Muscle of leg (tissue), 11 donors: ENCODE results near the gene COBL. TPM values are rescaled to one million over a fixed set of nuclear protein-coding genes. Genes with fewer than 3 reads are reported as not detected.

Experiments
- DNase-seq: peaks from one replicate; pipeline ENCODE4 v3.0.0; 2013
- H3K27ac ChIP-seq: one replicate; pipeline ENCODE4 v1.5.1; 2013; ENCODE audit warnings: mild to moderate bottlenecking, low read length, control low read depth
- H3K27me3 ChIP-seq: one replicate; pipeline ENCODE4 v1.6.1; 2013; ENCODE audit warnings: low read length; ENCODE audit not compliant: control insufficient read depth, insufficient read depth
- H3K36me3 ChIP-seq: one replicate; pipeline ENCODE4 v1.6.1; 2013; ENCODE audit warnings: low read length; ENCODE audit not compliant: control insufficient read depth, insufficient read depth
- H3K4me1 ChIP-seq: one replicate; pipeline ENCODE4 v1.6.1; 2013; ENCODE audit warnings: low read length; ENCODE audit not compliant: control insufficient read depth, insufficient read depth
- H3K4me3 ChIP-seq: one replicate; pipeline ENCODE4 v1.5.1; 2013; ENCODE audit warnings: low read length, control low read depth
- H3K9me3 ChIP-seq: replicated peaks from 2 replicates; pipeline ENCODE4 v1.6.1; 2013; ENCODE audit warnings: low read depth, low read length; ENCODE audit not compliant: control insufficient read depth
- WGBS: methylation state at CpG from one replicate; pipeline ENCODE4 v1.1.5; 2013; ENCODE audit warnings: missing lambda C conversion rate; ENCODE audit not compliant: insufficient coverage; 5-methylcytosine and 5-hydroxymethylcytosine counted together
- polyA plus RNA-seq, 8 donors: library from polyadenylated mRNA; unstranded; fragments of 120-200 nt; gene quantifications; one replicate each; pipeline versions ENCODE4 v1.2.1 to v1.2.3, GENCODE V29; 2013; ENCODE audit warnings: inconsistent platforms in 1 of 8, low replicate concordance in 1 of 8; ENCODE audit not compliant: insufficient read length in 8 of 8, insufficient read depth in 1 of 8
- total RNA-seq: library from RNA; stranded (reverse); fragments of 120-200 nt; gene quantifications from one replicate; pipeline ENCODE4 v1.2.4, GENCODE V29; 2013

The COBL gene
- total and polyA plus RNA-seq, 9 donors, result 60.6 to 122 (median 94.2) TPM

GRCh38 chr7:51033727-51034520 lies 282.7 kb downstream of the COBL start:
- Histone ChIP-seq H3K27me3 (peaks cover 2% of the 10 kb centered on the region), H3K9me3 (no peaks in the 10 kb centered on the region), H3K36me3 (no peaks in the 10 kb centered on the region), H3K4me3 (no peak overlapping the region), H3K4me1 (peaks cover 8% of the 10 kb centered on the region), H3K27ac (no peak overlapping the region)
- DNase-seq, result peak; percentile 37
- WGBS, result 45% methylated on average over 6 of the region's 8 CpGs

- WGBS, result 91% methylated on average over 4 of the region's 8 CpGs
- Histone ChIP-seq H3K4me3 (no peak overlapping the region), H3K36me3 (peaks cover 2% of the 10 kb centered on the region), H3K27me3 (peaks cover 2% of the 10 kb centered on the region), H3K9me3 (no peaks in the 10 kb centered on the region), H3K27ac (no peak overlapping the region), H3K4me1 (peaks cover 8% of the 10 kb centered on the region)
- DNase-seq, result no peak
Observed at GRCh38 chr7:51031791-51032515, 284.7 kb downstream of the COBL start.

DNA sequence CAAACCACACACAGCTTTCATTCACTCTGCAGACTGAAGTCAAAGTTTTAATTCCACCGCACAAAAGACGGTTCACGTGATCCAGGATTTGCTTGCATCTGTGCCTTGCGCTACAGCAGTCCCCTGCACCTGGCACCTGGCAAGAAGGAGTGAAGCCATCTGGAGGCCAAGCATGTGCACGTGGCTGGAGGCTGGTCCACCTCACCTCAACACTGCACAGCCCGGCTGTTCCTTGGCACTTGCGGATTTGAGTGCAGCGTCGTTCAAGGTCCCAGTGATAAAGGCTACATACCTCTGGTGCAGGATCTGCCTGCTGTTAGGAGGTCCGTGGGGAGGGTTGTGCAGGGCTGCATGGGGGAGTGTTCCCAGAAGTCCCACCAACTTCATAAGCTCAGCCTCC lies 285.4 kb downstream of the COBL start:
- peaks cover 2% of the 10 kb centered on the region for H3K36me3 ChIP-seq
- 64% methylated on average over 4 of the region's 10 CpGs for WGBS
- no peak for DNase-seq

GRCh38 chr7:51029701-51030191 lies 286.9 kb downstream of the COBL start:
- peaks cover 6% of the 10 kb centered on the region for H3K4me1 ChIP-seq
- 0% methylated on average over 1 of the region's 4 CpGs for WGBS
- H3K27ac ChIP-seq, result peak overlapping the region; percentile 13
- no peaks in the 10 kb centered on the region for H3K9me3 ChIP-seq
- H3K27me3 ChIP-seq, result peaks cover 2% of the 10 kb centered on the region
- H3K4me3 ChIP-seq, result no peak overlapping the region
- peaks cover 2% of the 10 kb centered on the region for H3K36me3 ChIP-seq
- DNase-seq, result peak; percentile 80

More for the DNA sequence above, 285.4 kb downstream of the COBL start:
- Histone ChIP-seq H3K4me3 (no peak overlapping the region), H3K27me3 (peaks cover 2% of the 10 kb centered on the region), H3K9me3 (no peaks in the 10 kb centered on the region), H3K27ac (no peak overlapping the region), H3K4me1 (peaks cover 8% of the 10 kb centered on the region)

- Histone ChIP-seq H3K9me3 (no peaks in the 10 kb centered on the region), H3K27me3 (peaks cover 2% of the 10 kb centered on the region), H3K4me3 (no peak overlapping the region), H3K36me3 (peaks cover 2% of the 10 kb centered on the region), H3K4me1 (peaks cover 3% of the 10 kb centered on the region), H3K27ac (peak overlapping the region; percentile 13)
- no peak for DNase-seq
- 76% methylated on average over 9 of the region's 13 CpGs for WGBS
Observed at GRCh38 chr7:51029131-51029530, 287.5 kb downstream of the COBL start.

DNA sequence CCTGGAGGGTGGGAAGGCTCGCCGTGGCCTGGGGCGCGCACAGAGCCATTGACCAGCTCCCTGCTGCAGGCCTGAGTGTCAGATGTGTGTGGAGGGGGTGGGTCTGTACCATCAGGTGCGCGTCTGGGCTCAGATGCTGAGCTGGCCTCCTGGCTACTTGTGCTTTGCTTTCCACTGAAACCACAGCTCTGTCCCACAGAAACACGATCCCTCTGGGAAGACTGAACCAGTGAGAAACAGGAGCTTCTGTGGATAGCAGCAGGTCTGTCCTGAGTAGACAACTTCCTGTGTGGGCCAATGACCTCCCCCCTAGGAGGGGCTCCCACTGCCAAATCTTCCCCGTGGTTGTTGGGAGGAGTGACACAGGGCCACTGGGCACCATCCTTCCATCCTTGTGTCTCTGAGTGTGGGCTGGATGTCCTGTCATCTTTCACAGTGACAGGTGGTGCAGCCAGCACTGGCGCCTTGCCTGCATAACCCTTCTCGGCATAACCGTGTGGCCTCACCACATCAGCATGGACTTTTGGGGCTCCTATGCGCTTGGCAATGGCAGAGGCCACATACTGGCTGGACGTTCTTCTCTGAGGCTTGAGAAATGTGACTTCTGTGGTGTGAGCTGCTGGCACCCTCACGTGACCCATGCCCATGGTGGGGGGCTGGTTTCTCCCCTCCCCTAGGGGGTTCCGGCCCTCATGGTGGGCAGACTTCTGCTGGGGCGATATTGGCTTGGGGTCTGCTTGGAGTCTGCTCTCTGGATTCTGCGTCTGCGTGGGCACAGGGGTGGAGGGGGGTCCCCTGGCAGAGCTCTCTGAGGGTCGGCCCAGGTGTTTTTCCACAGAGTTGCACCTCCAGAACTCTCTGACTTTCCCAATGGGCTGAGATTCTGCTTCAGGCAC lies 288.4 kb downstream of the COBL start:
- 93% methylated on average over 9 of the region's 19 CpGs for WGBS
- H3K36me3 ChIP-seq, result peaks cover 2% of the 10 kb centered on the region
- H3K27me3 ChIP-seq, result no peaks in the 10 kb centered on the region
- H3K9me3 ChIP-seq, result no peaks in the 10 kb centered on the region
- no peak overlapping the region for H3K27ac ChIP-seq
- no peak overlapping the region for H3K4me3 ChIP-seq
- no peak for DNase-seq
- peaks cover 3% of the 10 kb centered on the region for H3K4me1 ChIP-seq

DNA sequence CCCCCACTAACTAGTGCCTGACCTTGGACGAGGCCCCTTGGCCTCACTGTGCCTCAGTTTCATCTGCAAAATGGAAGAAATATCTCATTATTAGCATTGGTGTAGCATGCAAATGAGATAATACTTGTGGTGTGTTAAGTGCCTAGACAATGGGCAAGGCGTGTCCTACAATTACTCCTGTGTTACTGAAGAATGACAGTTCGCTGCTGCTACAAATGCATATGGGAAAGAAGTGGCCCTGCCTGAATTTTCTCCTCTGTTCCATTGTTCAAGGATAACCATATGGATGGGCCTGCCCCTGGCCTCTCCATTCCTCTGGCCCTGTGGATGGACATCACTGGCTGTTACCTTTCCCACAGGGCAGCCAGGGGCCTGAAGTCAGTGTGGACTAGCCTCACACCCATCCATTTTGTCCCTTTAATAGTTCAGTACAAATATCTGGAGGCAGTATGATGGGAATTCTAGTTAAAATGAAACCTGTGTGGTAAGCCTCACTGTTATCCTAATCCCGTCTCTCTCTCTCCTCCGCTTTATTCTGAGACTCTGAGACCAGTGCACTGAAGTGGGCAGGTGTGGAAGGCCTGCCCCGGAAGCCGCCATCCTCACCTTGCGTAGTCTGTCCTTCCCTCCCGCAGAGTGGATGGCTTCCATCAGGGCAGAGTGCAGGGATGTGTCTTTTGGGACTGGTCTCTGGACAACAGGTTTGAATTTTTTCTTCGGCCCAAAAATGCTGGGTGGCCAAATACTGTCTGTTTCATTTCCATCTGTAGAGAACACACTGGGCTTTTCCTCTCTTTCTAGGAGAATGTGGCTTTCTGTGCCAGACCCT lies 289.3 kb downstream of the COBL start:
- H3K27ac ChIP-seq, result no peak overlapping the region
- H3K36me3 ChIP-seq, result peaks cover 2% of the 10 kb centered on the region
- H3K4me3 ChIP-seq, result no peak overlapping the region
- no peaks in the 10 kb centered on the region for H3K27me3 ChIP-seq
- 90% methylated on average over 4 of the region's 10 CpGs for WGBS
- DNase-seq, result no peak
- H3K9me3 ChIP-seq, result no peaks in the 10 kb centered on the region
- H3K4me1 ChIP-seq, result peaks cover 3% of the 10 kb centered on the region

- H3K4me1 ChIP-seq, result peaks cover 3% of the 10 kb centered on the region
- no peak for DNase-seq
- no peak overlapping the region for H3K4me3 ChIP-seq
- no peaks in the 10 kb centered on the region for H3K9me3 ChIP-seq
- H3K27me3 ChIP-seq, result no peaks in the 10 kb centered on the region
- WGBS, result 95% methylated on average over 9 of the region's 12 CpGs
- H3K27ac ChIP-seq, result no peak overlapping the region
- H3K36me3 ChIP-seq, result peaks cover 2% of the 10 kb centered on the region
Observed at GRCh38 chr7:51026341-51026740, 290.3 kb downstream of the COBL start.

DNA sequence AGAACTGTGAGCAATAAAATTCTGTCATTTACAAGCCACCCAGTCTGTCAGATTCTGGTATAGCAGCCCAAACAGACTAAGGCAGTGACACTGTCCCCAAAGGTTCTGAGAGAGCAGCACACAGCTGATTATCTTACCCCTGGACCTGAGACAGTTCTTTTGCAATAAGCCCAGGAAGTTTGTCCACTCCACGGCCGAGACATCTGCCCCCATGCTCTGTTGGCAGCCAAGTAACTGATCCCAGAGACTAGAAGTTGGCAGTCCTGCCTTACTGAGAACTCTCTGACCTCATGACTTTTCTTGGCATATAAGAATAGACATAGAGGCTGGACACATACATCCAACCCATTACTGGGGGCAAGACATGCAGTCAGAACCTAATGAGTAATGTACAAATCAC lies 290.9 kb downstream of the COBL start:
- Histone ChIP-seq H3K4me1 (peaks cover 3% of the 10 kb centered on the region), H3K9me3 (no peaks in the 10 kb centered on the region), H3K27me3 (no peaks in the 10 kb centered on the region), H3K27ac (no peak overlapping the region), H3K4me3 (no peak overlapping the region), H3K36me3 (peaks cover 2% of the 10 kb centered on the region)
- no peak for DNase-seq
- WGBS, result 44% methylated on average over 2 of the region's 2 CpGs
